COR-L47 (cell line): ENCODE results near the gene PSMD1.

Source experiments
- DNase-seq: peaks from one replicate; lab custom pipeline; 2025; lab: John Stamatoyannopoulos, UW

The PSMD1 gene

DNA sequence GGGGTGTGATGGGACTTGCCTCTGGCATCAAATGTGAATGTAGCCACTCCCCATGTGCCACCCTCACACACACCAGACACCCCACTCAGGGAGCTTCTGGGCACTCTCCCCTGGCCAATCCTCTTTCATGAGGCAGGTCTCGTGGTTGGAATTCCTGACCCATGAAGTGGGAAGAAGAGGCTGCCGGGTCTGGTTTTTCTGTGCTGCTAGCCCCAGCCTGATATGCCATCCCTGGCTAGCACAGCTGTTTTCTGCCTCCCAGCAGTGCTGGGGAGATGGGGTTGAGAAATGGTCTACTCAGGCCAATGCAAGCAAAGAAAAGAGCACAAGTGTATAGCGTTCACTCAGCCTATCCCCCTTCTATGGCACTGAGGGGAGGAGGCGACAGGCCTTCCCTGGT lies 20.5 kb upstream of the PSMD1 start:
- DNase-seq, result no peak

DNA sequence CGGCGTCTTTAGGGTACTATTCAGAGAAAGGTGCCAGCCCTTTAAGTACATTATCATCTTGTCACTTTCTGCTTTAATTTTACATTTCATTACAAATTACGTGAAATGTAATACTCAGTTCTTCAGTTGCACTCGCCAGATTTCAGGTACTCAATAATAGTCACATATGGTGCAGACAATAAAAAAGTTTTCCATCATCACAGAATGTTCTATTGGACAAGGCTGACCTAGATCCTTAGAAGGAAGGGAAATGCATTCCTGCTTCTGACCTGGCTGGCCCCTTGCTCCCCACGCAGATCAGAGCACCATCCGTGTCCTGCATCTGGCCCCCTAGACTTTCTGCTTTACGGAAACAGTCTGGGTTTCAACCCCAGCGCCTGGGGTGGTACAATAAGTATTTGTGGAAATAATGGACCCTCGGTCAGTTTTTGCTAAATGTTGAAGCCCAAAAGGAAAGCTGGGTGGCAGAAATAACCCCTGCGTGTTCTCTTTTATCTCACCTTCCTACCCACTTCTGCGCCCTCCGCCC lies 20.0 kb upstream of the PSMD1 start:
- no peak for DNase-seq

DNA sequence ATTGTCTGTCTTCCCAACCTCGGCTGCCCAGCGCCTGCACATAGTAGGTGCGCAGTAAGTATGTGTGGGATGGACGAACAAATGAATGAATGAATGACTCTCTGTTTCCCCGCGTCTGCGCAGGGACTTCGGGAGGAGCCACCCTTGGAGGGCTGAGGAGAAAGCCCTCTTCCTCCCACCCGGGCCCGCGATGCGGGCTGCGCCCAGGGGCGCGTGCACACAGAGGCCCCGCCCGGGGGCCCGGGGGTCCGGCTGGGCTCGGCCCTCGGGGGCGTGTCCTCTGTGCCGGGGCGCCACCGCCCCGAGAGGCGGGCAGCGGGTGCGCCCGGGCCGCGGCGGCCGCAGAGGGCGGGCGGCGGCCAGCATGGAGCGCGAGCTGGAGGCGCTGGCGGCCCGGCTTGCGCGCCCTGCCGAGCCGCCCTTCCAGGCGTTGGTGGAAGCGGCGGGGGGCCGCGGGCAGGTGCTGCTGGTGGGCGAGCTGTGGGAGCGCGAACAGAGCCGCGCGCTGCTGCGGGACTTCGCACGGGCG lies 19.4 kb upstream of the PSMD1 start, which contains the start of gene C2orf72:
Gene C2orf72, plus strand, starts transcription at position 322 of the 529 bp plus-strand sequence. Its CDS starts 43 bp downstream, at position 365.
- DNase-seq, result no peak

DNA sequence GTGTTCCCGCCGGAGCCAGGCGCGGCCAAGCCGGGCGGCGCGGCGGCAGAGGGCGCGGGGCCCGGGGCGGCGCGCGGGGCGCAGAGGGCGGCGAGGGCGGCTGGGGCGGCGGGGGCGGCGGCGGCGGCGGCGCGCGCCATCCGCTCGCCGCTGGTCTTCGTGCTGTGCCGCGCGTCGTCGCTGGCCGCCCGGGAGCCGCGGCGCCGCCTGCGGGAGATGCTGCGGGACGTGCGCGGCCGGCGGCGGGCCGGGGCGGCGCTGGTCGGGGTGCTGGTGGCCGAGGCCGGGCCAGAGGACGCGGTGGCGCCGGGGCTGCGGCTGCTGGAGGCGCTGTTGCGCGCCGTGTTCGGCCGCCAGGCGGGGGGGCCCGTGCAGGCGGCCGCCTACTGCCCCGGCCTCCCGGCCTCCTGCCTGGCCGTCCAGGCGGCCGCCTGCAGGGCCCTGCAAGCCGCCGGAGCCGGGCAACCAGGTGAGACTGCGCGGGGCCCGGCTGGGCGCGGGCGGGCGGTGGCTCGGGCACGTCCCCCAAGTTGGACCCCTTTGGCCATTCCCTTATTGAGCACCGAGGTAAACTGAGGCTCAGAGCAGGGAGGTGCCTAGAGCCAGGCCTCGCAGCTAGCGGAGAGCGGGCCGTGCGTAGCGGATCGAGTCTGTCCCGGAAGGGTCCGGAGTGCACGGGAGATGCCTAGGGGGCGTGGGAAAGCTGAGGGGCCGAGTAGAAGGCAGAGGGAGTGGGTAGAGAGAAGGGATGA lies 18.8 kb upstream of the PSMD1 start:
- no peak for DNase-seq

DNA sequence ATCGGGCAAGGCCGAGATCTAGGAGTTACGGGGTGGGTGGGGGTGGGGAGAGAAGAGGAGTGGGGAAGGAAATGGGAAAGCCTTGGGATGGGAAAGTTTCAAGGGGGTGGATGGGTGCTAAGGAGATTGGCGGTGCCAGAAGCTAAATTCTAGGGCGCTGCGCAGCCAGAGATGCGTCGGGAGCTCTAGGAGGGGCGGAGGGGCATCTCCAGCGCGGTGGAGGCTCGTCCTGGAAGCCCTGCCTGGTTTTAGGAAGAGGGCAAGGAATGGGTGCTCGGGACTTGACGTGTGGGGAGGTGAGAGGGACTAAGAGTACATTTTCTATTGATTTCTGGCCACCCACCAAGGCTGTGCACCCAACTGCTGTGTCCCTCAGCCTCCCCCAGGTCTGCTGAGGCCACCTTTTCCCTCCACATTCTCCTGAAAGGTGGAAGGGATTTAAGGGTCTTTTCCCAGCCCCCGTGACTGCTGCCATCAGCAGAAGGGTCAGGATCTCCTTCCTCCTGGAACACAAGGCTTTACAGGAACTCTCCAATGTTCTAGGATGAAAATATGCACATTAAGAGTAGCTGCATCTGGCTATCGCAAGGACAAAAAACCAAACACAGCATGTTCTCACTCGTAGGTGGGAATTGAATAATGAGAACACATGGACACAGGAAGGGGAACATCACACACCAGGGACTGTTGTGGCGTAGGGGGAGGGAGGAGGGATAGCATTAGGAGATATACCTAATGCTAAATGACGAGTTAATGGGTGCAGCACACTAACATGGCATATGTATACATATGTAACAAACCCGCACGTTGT lies 18.0 kb upstream of the PSMD1 start:
- DNase-seq, result no peak

DNA sequence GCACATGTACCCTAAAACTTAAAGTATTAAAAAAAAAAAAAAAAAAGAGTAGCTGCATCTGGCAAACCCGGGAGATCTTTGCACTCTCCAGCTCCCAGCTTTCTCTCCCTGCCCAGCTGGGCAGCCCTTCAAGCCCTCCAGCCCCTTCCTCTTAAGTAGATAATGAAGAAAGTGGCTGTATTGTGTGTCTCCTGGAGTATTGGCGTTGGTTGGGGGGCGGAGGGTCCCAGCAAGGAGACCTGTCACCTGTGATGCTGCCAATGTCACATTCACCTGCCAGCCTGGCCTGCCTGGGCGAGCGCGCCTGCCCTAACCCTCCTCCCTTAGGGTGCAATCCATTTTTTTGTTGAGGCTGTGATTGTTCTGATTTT lies 17.4 kb upstream of the PSMD1 start:
- no peak for DNase-seq

GRCh38 chr2:231039821-231040364 lies 16.8 kb upstream of the PSMD1 start:
- no peak for DNase-seq

DNA sequence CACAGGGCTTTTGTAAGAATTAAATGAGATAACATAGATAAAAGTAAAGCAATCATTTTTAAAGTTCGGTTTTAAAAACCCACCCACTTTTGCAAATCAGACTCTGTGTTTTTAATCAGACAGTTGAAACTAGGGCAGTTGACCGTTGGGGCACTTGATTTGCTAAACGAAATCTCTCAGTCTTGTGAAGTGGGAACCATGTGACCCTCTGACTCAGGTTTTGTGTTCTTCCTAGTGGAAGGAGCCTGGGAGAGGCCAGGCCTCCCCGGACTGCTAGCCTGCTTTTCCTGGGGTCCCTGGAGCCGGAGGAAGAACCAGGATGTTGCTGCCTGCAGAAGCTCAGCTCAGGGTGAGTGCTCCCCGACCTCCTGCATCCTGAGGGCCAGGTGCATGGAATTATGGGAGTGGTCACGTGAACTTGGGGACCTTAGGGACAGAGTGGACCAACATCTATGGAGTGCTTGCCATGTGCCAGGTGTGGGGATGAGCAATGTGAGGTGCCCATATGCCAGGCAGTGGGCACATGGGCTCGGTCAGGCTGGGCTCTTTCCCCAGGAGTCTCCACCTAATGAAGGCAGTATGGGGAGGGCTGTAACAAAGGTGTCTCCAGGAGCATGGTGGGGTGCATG lies 15.5 kb upstream of the PSMD1 start:
- DNase-seq, result no peak

DNA sequence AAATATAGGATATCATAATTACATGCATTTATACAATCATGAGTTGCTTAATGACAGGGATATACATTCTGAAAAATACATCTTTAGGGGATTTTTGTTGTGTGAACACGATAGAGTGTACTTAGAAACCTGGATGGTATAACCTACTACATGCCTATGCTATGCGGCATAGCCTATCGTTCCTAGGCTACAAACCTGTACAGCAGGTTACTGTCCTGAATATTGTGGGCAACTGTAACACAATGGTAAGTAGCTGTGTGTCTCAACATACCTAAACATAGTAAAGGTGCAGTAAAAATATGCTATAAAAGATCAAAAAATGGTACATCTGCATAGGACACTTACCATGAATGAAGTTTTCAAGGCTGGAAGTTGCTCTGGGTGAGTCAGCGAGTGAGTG lies 12.9 kb upstream of the PSMD1 start:
- no peak for DNase-seq

DNA sequence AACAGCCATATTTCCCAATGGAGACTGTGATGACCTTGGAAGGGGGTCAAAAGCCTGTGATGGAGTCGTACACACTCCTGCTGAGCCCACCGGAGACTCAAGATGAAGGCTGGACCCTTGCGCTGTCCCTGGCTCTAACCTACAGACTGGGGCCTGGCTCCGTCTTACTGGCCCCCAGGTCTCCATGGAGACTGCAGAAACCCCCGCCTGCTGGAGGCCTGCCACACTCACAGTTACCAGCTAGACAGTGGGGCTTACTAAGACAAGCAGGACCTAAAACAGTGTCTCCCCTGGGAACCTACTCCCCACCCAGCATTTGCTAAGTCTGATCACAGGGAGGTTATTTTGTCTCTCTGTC lies 9.8 kb upstream of the PSMD1 start:
- DNase-seq, result no peak

GRCh38 chr2:231047274-231047922 lies 9.3 kb upstream of the PSMD1 start:
- DNase-seq, result no peak

DNA sequence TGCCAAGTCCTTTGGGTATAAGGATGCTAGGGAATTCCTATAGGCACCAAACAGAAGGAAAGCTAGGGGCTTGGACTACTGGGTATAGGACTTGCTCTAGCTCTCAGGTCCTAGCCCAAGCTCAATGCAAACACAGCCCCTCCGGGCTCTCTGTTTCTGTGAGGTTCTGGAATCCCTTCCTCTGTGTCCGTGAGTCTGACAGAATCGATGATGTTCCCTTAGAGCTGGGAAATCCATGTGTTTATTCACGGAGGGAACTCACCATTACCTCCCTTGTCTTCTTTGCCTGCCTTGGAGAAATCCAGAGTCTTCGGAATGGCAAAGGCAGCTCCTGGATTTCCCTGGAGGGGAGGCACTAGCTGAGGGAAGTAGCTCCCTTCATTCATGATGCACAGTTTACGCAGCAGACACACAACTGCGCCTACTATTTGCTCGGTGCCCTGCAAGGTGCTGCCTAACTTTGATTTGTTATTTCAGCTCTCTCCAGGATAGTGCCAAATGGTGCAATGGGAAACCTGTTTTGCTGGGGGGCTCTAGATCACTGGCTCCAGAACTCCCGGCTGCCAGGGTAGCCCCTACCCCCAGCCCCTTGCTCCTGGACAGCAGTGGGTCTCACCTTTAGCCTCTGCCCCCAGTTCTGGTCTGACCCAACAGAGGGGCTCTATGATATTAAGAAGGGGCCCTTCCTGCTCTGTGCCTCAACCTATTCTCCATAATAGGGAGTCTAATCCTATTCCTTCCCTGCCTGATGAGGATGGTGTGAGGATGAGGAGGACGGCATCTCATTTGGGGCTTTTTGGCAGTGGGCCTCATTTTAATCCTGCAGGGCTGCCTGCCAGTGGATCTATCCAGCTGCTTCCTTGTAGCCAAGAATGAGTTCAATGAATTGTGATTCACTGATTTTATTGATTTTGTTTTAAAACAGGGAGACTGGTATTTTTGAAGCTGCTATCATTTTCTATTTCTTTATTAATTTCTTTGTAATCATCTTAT lies 8.4 kb upstream of the PSMD1 start:
- no peak for DNase-seq

- DNase-seq, result no peak
These were observed 7.2 kb upstream of the PSMD1 start for GRCh38 chr2:231049286-231050017.

DNA sequence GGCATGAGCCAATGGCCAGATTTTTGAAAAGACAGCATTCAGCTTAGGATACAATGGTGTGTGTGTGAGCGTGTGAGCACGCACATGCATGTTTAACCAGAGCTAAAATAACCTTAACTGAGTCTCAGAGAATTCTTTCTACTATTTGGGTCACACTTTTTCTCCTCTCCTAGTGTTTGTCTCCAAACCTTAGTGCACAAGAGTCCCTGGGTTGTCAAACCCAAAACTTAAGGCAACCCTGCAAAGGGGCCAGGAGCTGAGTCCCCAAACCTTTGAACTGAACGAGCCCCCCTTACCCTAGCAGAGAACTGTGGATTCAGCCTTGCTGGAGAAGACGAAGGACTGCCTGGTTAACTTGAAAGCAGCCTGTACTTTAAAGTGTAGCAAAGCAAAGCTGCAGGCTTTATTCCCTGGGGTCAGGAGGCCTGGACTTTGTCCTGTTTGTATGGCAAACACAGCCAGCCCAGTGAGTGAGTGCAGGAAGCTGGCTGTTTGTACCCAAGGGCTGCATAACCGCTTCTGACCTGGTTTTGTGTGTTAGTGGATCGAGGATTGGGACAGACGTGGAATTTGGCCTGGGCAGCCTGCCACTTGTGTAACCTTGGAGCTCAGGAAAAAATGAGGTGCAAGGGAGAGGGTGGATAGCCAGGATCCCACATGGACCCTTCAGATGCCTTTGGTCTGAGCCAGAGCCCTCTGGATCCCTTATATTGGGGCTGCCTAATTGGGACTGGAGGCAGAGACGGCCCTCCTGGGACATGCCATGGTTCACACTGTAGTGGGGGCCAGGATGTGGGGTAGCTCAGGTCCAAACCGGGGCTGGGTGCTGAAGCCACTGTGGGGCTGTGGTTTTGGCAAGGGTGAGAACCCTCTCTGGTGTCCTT lies 6.4 kb upstream of the PSMD1 start:
- no peak for DNase-seq

DNA sequence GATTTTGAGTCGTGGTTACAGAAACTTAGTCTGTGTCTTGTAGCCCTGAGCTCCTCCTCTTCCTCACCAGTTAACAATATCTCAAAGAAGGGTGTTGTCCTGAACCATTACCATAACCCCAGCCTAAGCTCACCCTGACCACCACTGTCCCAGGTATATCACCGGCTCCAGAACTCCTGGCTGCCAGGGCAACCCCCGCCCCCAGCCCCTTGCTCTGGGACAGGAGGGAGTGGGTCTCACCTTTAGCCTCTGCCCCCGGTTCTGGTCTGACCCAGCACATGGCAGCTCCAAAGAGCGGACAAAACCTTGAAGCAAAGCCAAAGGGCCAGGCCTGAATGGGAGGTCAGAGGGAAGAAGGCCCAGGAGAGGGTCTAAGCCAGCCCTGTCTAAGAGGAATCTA lies 5.6 kb upstream of the PSMD1 start:
- DNase-seq, result no peak

DNA sequence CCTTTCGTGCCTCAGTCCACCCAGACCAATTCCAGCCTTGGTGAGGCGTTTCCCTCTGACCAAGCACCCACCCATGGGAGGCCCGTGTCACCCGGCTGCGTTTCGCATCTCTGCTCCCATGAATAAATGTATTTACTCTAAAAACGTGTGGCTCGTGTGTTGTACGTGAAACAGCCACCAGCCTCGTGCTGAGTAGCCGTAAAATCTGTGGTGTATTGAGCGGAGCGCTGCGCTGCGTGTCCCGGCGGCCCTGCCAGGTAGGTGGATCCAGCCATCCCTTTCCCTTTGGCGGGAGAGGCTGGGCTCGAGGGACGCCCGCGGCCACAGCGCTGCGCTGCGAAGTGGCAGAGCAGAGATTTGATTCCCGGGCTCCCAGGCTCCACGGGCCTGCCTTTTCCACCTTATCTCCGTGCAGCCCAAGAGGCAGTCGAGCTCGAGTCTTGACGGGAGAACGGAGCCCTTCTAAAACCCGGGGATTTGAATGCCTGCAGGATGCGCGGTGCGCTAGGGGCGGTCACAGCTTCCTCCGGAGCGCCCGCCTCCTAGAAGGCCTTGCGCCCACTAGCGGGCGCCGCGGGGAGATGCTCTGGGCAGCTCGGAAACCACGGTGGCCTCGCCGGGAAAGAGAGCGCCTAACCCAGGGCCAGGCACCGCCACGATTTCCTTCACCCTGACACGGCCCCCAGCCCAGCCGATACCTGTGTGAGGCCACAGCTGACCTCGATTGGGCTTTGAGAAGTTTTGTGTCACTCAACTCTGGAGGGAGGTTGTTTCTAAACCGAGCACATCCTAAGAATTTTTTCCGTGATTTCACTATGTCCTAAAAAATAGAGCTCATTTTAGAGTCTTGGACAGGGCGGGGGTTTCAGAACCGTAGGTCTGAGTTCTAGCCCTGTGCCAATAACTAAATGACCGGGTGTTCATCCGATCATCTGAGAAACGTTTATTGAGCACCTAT lies 3.9 kb upstream of the PSMD1 start:
- DNase-seq, result peak; percentile 63

GRCh38 chr2:231053846-231054245 lies 2.8 kb upstream of the PSMD1 start:
- no peak for DNase-seq

GRCh38 chr2:231057590-231057989 lies 923 bp downstream of the PSMD1 start:
- no peak for DNase-seq
